Ovary (tissue), 9 donors: Measurements from ENCODE around the gene PARP14. TPM values are rescaled to one million over a fixed set of nuclear protein-coding genes. Genes with fewer than 3 reads are reported as not detected.

Experiments used
- DNase-seq, 5 donors: peaks; one replicate each; pipeline ENCODE4 v3.0.0-alpha.2; 2019 to 2020
- H3K27ac ChIP-seq, 2 donors: fragments of 200-600 bp; one replicate each; pipeline versions ENCODE4 v1.5.1 to v1.8.0; 2019 to 2022
- H3K27me3 ChIP-seq: fragments of 200-600 bp; one replicate; pipeline ENCODE4 v1.8.0; 2022
- H3K36me3 ChIP-seq: fragments of 200-600 bp; sonication (generic); one replicate; pipeline ENCODE4 v1.5.1; 2019
- H3K4me1 ChIP-seq: one replicate; pipeline ENCODE4 v1.8.1; 2013; ENCODE audit warnings: mild to moderate bottlenecking, moderate library complexity; ENCODE audit not compliant: insufficient read depth
- H3K4me3 ChIP-seq: fragments of 200-600 bp; sonication (generic); one replicate; pipeline ENCODE4 v1.5.1; 2017
- H3K9me3 ChIP-seq, 2 donors: fragments of 200-600 bp in 1 of 2; sonication (generic) in 1 of 2; one replicate each; pipeline versions ENCODE4 v1.5.1 to v1.8.1; 2013 to 2019; ENCODE audit warnings: mild to moderate bottlenecking in 1 of 2, moderate library complexity in 1 of 2
- EP300 ChIP-seq: sonication (generic); formaldehyde crosslinking; IDR thresholded peaks from one replicate; pipeline ENCODE4 v1.6.1; 2017; ENCODE audit warnings: antibody characterized with exemption
- POLR2A ChIP-seq: fragments of 450-650 bp; IDR thresholded peaks from one replicate; pipeline ENCODE4 v1.6.1; 2017; ENCODE audit warnings: antibody characterized with exemption, mild to moderate bottlenecking, moderate library complexity
- WGBS, 3 donors: extraction: QIAGEN DNeasy Blood & Tissue Kit in 1 of 3; methylation state at CpG; one replicate each; pipeline versions ENCODE4 v1.1.5 to v1.1.7; 2013 to 2017; 5-methylcytosine and 5-hydroxymethylcytosine counted together
- intact Hi-C, 4 donors: fragments of 100-400 bp; cut with DNase I; formaldehyde crosslinking; loops; one replicate each; pipeline versions ENCODE4 v1.11.0 to v1.15.1; 2022 to 2023
- polyA plus RNA-seq, 2 donors: library from polyadenylated mRNA; stranded (reverse); fragments of 200-250 nt in 1 of 2; fragments of 350-450 nt in 1 of 2; fragmentation: Illumina TruSeq in 1 of 2; extraction: RNeasy Lipid Tissue Mini Kit (QIAGEN cat#74804) in 1 of 2; gene quantifications; one replicate each; pipeline ENCODE4 v1.2.3, GENCODE V29; 2013 to 2014
- total RNA-seq, 7 donors: library from RNA; depleted of rRNA in 2 of 7; stranded (reverse); fragments of >200 nt in 2 of 7; fragmentation: NEBNext Ultra II Directional in 3 of 7; extraction: Animal tissue kit (Norgen Biotek cat#: 25700) in 3 of 7; gene quantifications; one replicate each; pipeline versions ENCODE4 v1.1.0 to v1.2.4, GENCODE V29; 2016 to 2023
- TF ChIP-seq, protein P1 (sequence below), 3 donors: fragments of 450-650 bp in 2 of 3; fragments of 200-600 bp in 1 of 3; IDR thresholded peaks; one replicate each; pipeline versions ENCODE4 v1.5.1 to v1.8.0; 2016 to 2022; ENCODE audit warnings: antibody characterized with exemption in 3 of 3, mild to moderate bottlenecking in 1 of 3
- donor health status: DM: no; HTN: no; CAD: no; lungs with moderate emphysema.
- donor health status: DM: no; HTN: no; CAD: no.
- donor health status: Bipolar disorder and iron deficiency.
- donor health status: DM: yes; HTN: yes; CAD: no.
- donor health status: DM: no; HTN: no; CAD: no.
- donor health status: DM: yes; HTN: yes; CAD: no.

PARP14 gene
- total and polyA plus RNA-seq, 9 donors: 9.3 to 41.3 (median 27.5) TPM

DNA sequence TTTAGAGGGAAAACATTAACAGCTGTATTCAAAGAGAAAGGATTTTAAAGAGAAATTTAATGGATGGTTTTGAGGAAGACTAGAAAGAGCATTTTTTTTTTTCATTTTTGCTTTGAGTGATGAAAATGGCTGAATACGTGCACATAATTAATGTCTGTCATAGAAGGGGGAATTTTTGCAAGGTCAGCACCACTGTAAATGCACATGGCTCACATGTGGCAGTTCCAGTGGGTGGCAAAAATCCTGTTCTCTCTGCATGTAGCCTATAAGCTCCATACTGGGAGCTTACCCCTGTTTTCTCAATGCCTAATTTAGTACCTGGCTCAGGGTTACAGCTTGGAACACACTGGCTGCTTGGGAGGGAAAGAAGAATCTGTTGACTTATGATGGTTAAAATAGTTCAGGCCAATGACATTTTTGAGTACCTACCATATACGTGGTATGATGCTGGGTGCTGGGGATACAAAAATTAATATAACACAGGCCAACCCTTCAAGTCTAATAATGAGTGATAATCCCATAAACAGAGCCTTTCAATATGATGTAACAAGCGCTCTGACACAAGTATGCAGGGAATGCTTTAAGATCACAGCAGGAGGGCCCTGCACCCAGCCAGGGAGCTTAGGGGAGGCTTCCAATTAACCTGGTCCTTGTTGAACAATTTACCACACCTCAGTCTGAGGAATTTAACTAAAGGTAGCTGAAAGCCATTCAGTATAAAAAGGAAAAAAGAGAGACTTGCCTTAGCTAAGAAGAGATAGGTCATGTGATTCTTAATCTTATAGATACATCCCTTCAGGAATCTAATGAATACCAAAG lies 80.0 kb downstream of the PARP14 start:
- TF ChIP-seq POLR2A (no peak), EP300 (no peak)
- TF ChIP-seq, protein P1, sequence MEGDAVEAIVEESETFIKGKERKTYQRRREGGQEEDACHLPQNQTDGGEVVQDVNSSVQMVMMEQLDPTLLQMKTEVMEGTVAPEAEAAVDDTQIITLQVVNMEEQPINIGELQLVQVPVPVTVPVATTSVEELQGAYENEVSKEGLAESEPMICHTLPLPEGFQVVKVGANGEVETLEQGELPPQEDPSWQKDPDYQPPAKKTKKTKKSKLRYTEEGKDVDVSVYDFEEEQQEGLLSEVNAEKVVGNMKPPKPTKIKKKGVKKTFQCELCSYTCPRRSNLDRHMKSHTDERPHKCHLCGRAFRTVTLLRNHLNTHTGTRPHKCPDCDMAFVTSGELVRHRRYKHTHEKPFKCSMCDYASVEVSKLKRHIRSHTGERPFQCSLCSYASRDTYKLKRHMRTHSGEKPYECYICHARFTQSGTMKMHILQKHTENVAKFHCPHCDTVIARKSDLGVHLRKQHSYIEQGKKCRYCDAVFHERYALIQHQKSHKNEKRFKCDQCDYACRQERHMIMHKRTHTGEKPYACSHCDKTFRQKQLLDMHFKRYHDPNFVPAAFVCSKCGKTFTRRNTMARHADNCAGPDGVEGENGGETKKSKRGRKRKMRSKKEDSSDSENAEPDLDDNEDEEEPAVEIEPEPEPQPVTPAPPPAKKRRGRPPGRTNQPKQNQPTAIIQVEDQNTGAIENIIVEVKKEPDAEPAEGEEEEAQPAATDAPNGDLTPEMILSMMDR (IDR thresholded peaks at IDR 0.05): no peak
- Histone ChIP-seq H3K4me3 (no peak overlapping the region), H3K36me3 (no peaks in the 10 kb centered on the region), H3K27ac (no peak overlapping the region), H3K27me3 (no peaks in the 10 kb centered on the region), H3K4me1 (peaks cover 4% of the 10 kb centered on the region), H3K9me3 (no peaks in the 10 kb centered on the region)
- intact Hi-C loops: no loop called here
- 44 to 48% (median 47%) methylated on average over 3 of the region's 3 CpGs for WGBS, 3 donors
- no peak for DNase-seq

DNA sequence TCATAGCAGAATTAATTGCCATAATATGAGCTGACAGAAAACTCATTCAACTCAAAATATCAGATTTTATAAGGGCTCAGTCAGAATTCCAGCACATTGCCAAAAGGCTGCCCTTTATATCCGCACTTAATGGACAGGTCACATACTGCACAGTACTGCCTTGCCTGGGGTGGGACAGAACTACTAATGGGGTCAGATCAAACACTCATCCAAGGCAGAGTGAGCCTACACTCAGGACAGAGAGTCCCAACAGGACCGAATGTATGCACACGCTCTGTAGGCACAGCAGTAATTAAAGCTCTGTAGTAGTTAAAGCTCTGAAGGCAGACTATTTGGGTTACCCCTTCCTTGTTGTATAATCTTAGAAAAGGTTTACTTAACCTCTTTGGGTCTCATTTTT lies 85.8 kb downstream of the PARP14 start:
- intact Hi-C loops: no loop called here
- Histone ChIP-seq H3K27me3 (no peaks in the 10 kb centered on the region), H3K4me3 (no peak overlapping the region), H3K27ac (no peak overlapping the region), H3K9me3 (no peaks in the 10 kb centered on the region), H3K4me1 (no peaks in the 10 kb centered on the region), H3K36me3 (no peaks in the 10 kb centered on the region)
- no peak for DNase-seq
- 95 to 97% (median 96%) methylated on average over 3 of the region's 3 CpGs for WGBS, 3 donors
- TF ChIP-seq EP300: no peak
- TF ChIP-seq POLR2A: no peak
- TF ChIP-seq, protein P1 (IDR thresholded peaks at IDR 0.05): no peak

DNA sequence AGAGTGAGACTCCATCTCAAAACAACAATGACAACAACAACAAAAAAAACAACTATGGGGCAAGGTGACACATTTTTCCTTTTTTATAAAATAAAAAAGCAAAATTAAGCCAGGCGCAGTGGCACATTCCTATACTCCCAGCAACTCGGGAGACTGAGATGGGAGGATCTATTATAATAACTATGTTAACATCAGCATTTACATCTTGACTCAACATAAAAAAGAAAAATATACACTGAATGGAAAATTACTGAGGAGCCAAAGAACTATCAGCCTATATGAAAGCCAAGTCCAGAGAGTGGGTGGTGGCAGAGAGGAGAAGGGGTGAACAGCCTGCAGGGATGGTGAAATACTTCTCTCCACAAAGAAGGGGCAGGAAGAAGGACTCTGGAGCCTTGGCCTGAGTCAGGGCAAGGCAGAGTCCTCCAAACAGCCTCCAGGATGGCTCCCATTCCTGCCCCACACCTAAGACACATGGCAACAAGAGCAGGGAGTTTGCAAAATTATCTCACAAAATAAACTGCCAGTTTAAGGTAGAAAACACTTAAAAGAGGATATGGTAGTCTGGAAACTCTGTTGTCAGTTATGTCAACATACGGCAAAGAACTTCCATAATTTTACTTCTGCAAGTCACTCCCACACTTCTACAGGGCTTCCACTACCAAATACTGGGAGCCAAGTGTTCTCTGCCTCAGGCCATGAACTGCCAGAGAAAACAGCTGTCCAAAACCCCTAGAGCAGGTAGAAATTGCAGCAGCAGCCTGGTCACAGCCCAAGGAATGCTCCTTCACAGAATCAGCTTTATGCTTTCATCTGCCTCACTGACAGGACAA lies 87.1 kb downstream of the PARP14 start:
- Histone ChIP-seq H3K27ac (no peak overlapping the region), H3K9me3 (no peaks in the 10 kb centered on the region), H3K27me3 (no peaks in the 10 kb centered on the region), H3K4me1 (no peaks in the 10 kb centered on the region), H3K36me3 (no peaks in the 10 kb centered on the region), H3K4me3 (no peak overlapping the region)
- intact Hi-C loops: no loop called here
- TF ChIP-seq, protein P1 (IDR thresholded peaks at IDR 0.05): no peak
- TF ChIP-seq POLR2A (no peak), EP300 (no peak)
- DNase-seq: no peak
- WGBS, 3 donors: 78 to 83% (median 80%) methylated on average over 3 of the region's 3 CpGs

DNA sequence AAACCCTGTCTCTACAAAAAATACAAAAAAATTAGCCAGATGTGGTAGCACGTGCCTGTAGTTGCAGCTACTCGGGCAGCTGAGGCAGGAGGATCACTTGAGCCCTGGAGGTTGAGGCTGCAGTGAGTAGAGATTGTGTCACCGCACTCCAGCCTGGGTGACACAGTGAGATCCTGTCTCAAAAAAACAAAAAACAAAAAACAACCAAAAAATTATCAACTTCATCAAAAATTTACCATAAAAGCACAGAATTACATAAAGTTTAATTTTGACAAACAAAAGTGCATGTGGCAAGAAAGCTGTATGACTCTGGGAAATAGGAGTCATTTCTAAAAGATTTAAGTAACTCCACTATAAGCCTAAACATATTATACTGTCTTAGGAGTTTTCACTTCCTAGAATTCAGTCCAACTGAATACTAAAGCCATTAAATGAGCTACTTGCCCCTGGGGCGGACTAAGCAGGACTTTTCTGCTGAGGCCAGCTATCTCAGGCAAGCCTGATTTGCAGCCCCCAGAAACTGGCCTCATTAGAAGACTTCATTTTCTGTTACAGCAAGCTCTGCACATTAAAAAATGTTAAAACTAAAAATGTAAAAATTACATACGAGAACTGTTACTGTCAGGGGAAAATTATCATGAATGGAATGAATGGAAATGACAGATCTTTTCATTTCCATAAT lies 90.0 kb downstream of the PARP14 start:
- Histone ChIP-seq H3K27me3 (no peaks in the 10 kb centered on the region), H3K9me3 (no peaks in the 10 kb centered on the region), H3K27ac (no peak overlapping the region), H3K4me1 (no peaks in the 10 kb centered on the region), H3K4me3 (no peak overlapping the region), H3K36me3 (no peaks in the 10 kb centered on the region)
- 90 to 97% (median 95%) methylated on average over 5 of the region's 5 CpGs for WGBS, 3 donors
- TF ChIP-seq EP300 (no peak), POLR2A (no peak)
- TF ChIP-seq, protein P1 (IDR thresholded peaks at IDR 0.05): no peak
- intact Hi-C loops: no loop called here
- DNase-seq: no peak
